ENCODE results near the gene NR6A1.

GRCh38 chr9:124520206-124520596 is 250.9 kb downstream of the NR6A1 start:
- TF ChIP-seq, protein P1, sequence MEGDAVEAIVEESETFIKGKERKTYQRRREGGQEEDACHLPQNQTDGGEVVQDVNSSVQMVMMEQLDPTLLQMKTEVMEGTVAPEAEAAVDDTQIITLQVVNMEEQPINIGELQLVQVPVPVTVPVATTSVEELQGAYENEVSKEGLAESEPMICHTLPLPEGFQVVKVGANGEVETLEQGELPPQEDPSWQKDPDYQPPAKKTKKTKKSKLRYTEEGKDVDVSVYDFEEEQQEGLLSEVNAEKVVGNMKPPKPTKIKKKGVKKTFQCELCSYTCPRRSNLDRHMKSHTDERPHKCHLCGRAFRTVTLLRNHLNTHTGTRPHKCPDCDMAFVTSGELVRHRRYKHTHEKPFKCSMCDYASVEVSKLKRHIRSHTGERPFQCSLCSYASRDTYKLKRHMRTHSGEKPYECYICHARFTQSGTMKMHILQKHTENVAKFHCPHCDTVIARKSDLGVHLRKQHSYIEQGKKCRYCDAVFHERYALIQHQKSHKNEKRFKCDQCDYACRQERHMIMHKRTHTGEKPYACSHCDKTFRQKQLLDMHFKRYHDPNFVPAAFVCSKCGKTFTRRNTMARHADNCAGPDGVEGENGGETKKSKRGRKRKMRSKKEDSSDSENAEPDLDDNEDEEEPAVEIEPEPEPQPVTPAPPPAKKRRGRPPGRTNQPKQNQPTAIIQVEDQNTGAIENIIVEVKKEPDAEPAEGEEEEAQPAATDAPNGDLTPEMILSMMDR (conservative IDR thresholded peaks at IDR 0.05; ENCODE audit: low read length): no peak
- no peak for TF ChIP-seq EZH2phosphoT487 (IDR thresholded peaks at IDR 0.05; ENCODE audit: borderline replicate concordance)

Measured in Loucy (cell line).